Ureter (tissue), 1 donor: Measurements from ENCODE around the gene MRO. TPM values are rescaled to one million over a fixed set of nuclear protein-coding genes. Genes with fewer than 3 reads are reported as not detected.
"Not testable (repeated sequence)": the region's sequence is repeated elsewhere in the genome, so short reads cannot be mapped to it uniquely, and the experiment has no call there.

Source experiments
- DNase-seq: peaks from one replicate; pipeline ENCODE4 v3.0.0-alpha.2; 2020; ENCODE audit warnings: low spot score
- total RNA-seq: library from RNA; stranded (reverse); gene quantifications from one replicate; pipeline ENCODE4 v1.2.4, GENCODE V29; 2023
- donor health status: DM: yes; HTN: yes; CAD: no.

MRO gene
- total RNA-seq, 1 donor from 2014 or later: 1.9 TPM

- no peak for DNase-seq
These were observed 26.9 kb downstream of the MRO start for GRCh38 chr18:50792885-50793284.

GRCh38 chr18:50791599-50792438, 28.0 kb downstream of the MRO start:
- DNase-seq: no peak

- no peak for DNase-seq
These were observed 28.9 kb downstream of the MRO start for GRCh38 chr18:50790948-50791347.

DNA sequence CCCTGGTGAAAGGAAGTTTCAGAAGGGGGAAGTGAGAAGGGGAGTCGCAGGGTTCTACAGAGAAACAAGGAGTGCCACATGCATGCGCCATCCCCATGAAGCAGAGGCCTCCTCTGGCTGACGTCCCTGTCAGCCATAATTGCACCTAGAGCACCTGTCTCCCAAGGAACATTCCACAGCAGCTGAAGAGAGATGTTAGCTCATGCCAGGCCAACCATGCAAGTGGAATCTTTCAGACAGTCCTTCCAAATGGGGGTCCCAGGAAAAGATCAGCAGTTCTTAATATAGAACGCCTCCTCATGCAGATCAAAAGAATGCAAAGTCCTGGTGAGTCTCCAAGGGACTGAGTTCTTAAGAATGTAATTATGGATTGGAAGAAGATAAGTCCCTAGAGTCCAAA, 29.6 kb downstream of the MRO start:
- no peak for DNase-seq

DNA sequence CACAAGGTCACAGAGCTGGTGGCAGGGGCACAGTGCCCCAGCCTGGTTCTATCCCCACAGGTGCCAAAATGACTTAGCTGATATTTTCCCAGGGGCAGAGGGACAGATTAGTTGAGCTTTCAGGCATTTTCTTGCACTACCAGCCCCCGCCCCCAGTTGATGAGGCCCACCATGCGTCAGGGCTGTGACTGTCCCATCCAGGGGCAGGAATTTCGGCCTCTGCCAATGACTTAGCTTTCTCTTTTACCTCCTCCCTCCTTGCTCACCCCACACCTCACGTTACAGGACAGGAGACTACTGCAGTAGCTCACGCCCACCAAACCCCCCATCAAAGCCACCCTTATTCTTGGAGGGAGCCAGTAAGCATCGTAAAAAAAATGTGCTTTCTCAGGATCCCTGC, 31.5 kb downstream of the MRO start:
- no peak for DNase-seq

GRCh38 chr18:50786864-50787263, 33.0 kb downstream of the MRO start:
- no peak for DNase-seq

GRCh38 chr18:50783553-50783952, 36.3 kb downstream of the MRO start:
- no peak for DNase-seq

- not testable (repeated sequence) for DNase-seq
These were observed 40.8 kb downstream of the MRO start for GRCh38 chr18:50779021-50779420.

- DNase-seq: no peak
These were observed 43.4 kb downstream of the MRO start for GRCh38 chr18:50776383-50776782.

- no peak for DNase-seq
These were observed 44.1 kb downstream of the MRO start for GRCh38 chr18:50775726-50776125.

GRCh38 chr18:50775207-50775606, 44.6 kb downstream of the MRO start:
- no peak for DNase-seq

- DNase-seq: no peak
These were observed 50.4 kb downstream of the MRO start for GRCh38 chr18:50769463-50769862.

DNA sequence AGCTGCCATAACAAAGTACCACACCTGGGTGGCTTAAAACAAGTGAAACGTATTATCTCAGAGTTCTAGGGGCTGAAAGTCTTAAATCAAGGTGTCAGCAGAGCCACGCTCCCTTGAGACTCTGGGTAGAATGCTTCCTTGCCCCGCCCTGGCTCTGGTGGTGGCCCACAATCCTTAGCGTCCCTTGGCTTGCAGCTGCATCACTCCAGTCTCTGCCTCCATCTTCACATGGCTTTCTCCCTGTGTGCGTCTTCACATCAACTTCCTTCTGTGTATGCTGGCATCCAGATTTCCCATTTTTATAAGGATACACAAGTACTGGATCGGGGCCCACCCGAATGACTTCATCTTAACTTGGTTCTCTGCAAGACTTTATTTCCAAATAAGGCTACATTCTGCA, 62.5 kb downstream of the MRO start:
- DNase-seq: peak; percentile 81

- no peak for DNase-seq
These were observed 65.5 kb downstream of the MRO start for GRCh38 chr18:50754297-50754696.

- no peak for DNase-seq
These were observed 66.5 kb downstream of the MRO start for GRCh38 chr18:50753311-50753710.

- DNase-seq: no peak
These were observed 67.9 kb downstream of the MRO start for GRCh38 chr18:50751947-50752346.

DNA sequence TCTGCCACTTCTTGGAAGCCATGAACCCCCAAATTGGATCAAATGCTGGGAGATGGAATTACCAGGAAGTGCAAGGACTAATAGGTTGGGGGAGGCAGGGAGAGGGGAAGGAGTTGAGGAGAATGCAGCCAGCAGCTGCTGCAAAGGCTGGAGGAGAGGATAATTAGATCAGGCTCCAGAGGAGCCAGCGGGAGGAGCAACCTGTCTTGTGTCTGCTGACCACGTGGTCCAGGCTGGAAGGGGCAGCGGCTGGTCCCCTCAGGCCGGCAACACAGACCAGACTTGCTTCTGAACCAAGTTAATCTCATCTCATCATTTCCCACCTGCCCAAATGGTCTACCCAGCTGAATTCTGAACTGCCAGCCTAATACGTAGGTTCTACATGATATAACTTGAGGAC, 68.3 kb downstream of the MRO start:
- DNase-seq: no peak

- no peak for DNase-seq
These were observed 69.3 kb downstream of the MRO start for GRCh38 chr18:50750546-50750945.

- no peak for DNase-seq
These were observed 69.9 kb downstream of the MRO start for GRCh38 chr18:50749945-50750344.

DNA sequence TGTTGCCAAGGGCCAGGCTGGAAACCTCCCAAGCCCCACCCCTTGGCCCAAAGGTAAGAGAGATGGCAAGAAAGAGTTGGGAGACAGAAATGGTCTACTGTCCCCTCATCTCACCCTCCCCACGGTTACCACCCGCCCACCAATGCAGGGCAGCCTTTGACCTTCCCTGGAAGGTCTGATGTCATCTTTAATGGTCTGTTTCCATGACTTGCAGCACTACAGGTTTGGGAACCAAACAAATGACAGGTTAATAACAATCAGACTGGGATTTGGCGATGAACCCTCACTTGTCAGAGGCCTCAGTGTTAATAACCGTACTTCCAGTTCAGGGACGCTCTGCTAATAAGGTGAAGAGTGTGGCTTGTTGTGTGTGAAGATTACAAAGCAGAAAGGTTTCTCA, 70.4 kb downstream of the MRO start:
- DNase-seq: no peak

- DNase-seq: no peak
These were observed 71.3 kb downstream of the MRO start for GRCh38 chr18:50748243-50749229.

- no peak for DNase-seq
These were observed 72.0 kb downstream of the MRO start for GRCh38 chr18:50747849-50748242.

DNA sequence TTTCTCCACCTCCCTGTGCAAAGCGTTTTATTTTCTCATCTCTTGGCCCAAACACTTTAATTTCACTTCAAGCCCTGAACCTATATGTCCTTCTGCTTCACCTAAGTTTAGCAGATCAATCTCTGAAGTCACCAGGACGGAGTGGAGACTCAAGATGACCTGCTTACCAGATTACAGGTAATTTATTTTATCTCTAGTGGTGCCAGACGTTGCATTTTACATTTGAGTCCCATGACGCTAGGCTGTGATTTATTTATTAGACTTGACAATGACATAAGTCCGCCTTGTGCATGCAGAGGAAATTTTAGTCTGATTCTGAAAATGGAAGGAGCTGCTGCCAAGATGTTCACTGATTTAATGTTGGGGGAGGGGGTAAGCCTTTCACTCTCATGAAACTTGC, 73.9 kb downstream of the MRO start:
- DNase-seq: no peak
